GM23248 (cell line): ENCODE results near the gene CARD14.

ENCODE experiments used
- EZH2 ChIP-seq: fragments of 200-600 bp; sonication (generic); IDR thresholded peaks from 2 replicates; pipeline ENCODE4 v1.6.1; 2018; ENCODE audit warnings: antibody characterized with exemption, mild to moderate bottlenecking; ENCODE audit not compliant: insufficient read depth, poor library complexity, severe bottlenecking
- EZH2phosphoT487 ChIP-seq: fragments of 200-600 bp; sonication (generic); IDR thresholded peaks from 2 replicates; pipeline ENCODE4 v1.6.1; 2018; ENCODE audit warnings: antibody characterized with exemption, moderate library complexity, mild to moderate bottlenecking, low read depth; ENCODE audit not compliant: insufficient read depth

DNA sequence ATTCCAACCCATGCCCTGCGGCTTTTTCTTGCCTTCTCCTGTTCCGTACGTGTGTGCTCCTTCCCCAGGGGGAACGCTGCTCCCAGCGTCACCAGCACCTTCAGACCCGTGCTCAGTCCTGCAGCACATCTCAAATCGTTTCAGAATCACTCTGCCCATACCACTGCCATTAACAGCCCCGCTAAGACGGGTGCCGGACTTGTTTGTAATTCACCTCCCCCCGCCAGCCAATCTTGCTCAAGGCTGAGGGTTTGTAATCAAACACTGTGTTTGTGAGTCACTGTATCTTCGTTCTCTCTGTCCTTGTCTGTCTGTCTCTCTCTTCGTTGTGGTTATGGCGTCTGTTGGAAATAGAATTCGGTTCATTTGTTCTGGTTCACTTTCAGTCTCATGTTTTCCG, 17.3 kb downstream of the CARD14 start:
- TF ChIP-seq EZH2 (no peak), EZH2phosphoT487 (no peak)
